H7 (cell line): Measurements from ENCODE around the gene KCNAB1. TPM values are rescaled to one million over a fixed set of nuclear protein-coding genes. Genes with fewer than 3 reads are reported as not detected.
"Not testable (repeated sequence)": the region's sequence is repeated elsewhere in the genome, so short reads cannot be mapped to it uniquely, and the experiment has no call there.

Experiments used
- DNase-seq: peaks from one replicate; pipeline ENCODE4 v3.0.0; 2012
- H3K27me3 ChIP-seq: 2 replicates; pipeline ENCODE4 v1.6.0; 2011; ENCODE audit warnings: mild to moderate bottlenecking, low read length; ENCODE audit not compliant: control insufficient read depth, insufficient read depth
- H3K36me3 ChIP-seq: replicated peaks from 2 replicates; pipeline ENCODE4 v1.5.1; 2011; ENCODE audit warnings: low read length; ENCODE audit not compliant: control insufficient read depth, insufficient read depth
- H3K4me3 ChIP-seq: 2 replicates; pipeline ENCODE4 v1.5.1; 2011; ENCODE audit warnings: low read depth, mild to moderate bottlenecking, control low read depth, low read length, moderate library complexity; ENCODE audit not compliant: insufficient read depth
- total RNA-seq: library from RNA; depleted of rRNA; stranded (reverse); fragments of >200 nt; shearing (Covaris generic); gene quantifications from 2 replicates; pipeline ENCODE4 v1.2.3, GENCODE V29; 2014

Gene KCNAB1
- total RNA-seq, 1 experiment from 2014 or later = 0.42 TPM

- Histone ChIP-seq H3K27me3 (no peaks in the 10 kb centered on the region), H3K4me3 (no peak overlapping the region), H3K36me3 (no peaks in the 10 kb centered on the region)
- DNase-seq = no peak
These were observed 56.3 kb downstream of the KCNAB1 start for GRCh38 chr3:156176629-156177210.

GRCh38 chr3:156180077-156180476, 59.7 kb downstream of the KCNAB1 start:
- Histone ChIP-seq H3K27me3 (no peaks in the 10 kb centered on the region), H3K36me3 (no peaks in the 10 kb centered on the region), H3K4me3 (no peak overlapping the region)
- no peak for DNase-seq

- Histone ChIP-seq H3K4me3 (no peak overlapping the region), H3K36me3 (no peaks in the 10 kb centered on the region), H3K27me3 (no peaks in the 10 kb centered on the region)
- DNase-seq = no peak
These were observed 61.1 kb downstream of the KCNAB1 start for GRCh38 chr3:156181509-156181908.

GRCh38 chr3:156183396-156183795, 63.0 kb downstream of the KCNAB1 start:
- DNase-seq = no peak
- Histone ChIP-seq H3K27me3 (no peaks in the 10 kb centered on the region), H3K4me3 (no peak overlapping the region), H3K36me3 (no peaks in the 10 kb centered on the region)

GRCh38 chr3:156184156-156184555, 63.8 kb downstream of the KCNAB1 start:
- Histone ChIP-seq H3K4me3 (no peak overlapping the region), H3K36me3 (no peaks in the 10 kb centered on the region), H3K27me3 (no peaks in the 10 kb centered on the region)
- DNase-seq = no peak

- no peak for DNase-seq
- no peaks in the 10 kb centered on the region for H3K27me3 ChIP-seq
- H3K4me3 ChIP-seq = no peak overlapping the region
- no peaks in the 10 kb centered on the region for H3K36me3 ChIP-seq
These were observed 66.9 kb downstream of the KCNAB1 start for GRCh38 chr3:156187146-156187769.

- H3K27me3 ChIP-seq = no peaks in the 10 kb centered on the region
- no peak overlapping the region for H3K4me3 ChIP-seq
- no peaks in the 10 kb centered on the region for H3K36me3 ChIP-seq
- DNase-seq = no peak
These were observed 68.4 kb downstream of the KCNAB1 start for GRCh38 chr3:156188757-156189156.

GRCh38 chr3:156189927-156190326, 69.5 kb downstream of the KCNAB1 start:
- H3K36me3 ChIP-seq = no peaks in the 10 kb centered on the region
- no peaks in the 10 kb centered on the region for H3K27me3 ChIP-seq
- DNase-seq = no peak
- H3K4me3 ChIP-seq = no peak overlapping the region

GRCh38 chr3:156194945-156195344, 74.6 kb downstream of the KCNAB1 start:
- not testable (repeated sequence) for H3K36me3 ChIP-seq, H3K4me3 ChIP-seq, DNase-seq, H3K27me3 ChIP-seq

GRCh38 chr3:156197152-156197551, 76.8 kb downstream of the KCNAB1 start:
- H3K4me3 ChIP-seq, DNase-seq, H3K36me3 ChIP-seq, H3K27me3 ChIP-seq: not testable (repeated sequence)

- no peak for DNase-seq
These were observed 81.3 kb downstream of the KCNAB1 start for GRCh38 chr3:156201411-156202405.

GRCh38 chr3:156206157-156206556, 85.8 kb downstream of the KCNAB1 start:
- DNase-seq = no peak
- Histone ChIP-seq H3K27me3 (no peaks in the 10 kb centered on the region), H3K4me3 (no peak overlapping the region), H3K36me3 (no peaks in the 10 kb centered on the region)

More at GRCh38 chr3:156201411-156202405, 81.3 kb downstream of the KCNAB1 start:
- H3K27me3 ChIP-seq = no peaks in the 10 kb centered on the region
- H3K36me3 ChIP-seq = no peaks in the 10 kb centered on the region
- H3K4me3 ChIP-seq = no peak overlapping the region

GRCh38 chr3:156207802-156208685, 87.7 kb downstream of the KCNAB1 start:
- Histone ChIP-seq H3K36me3 (no peaks in the 10 kb centered on the region), H3K4me3 (no peak overlapping the region), H3K27me3 (no peaks in the 10 kb centered on the region)
- DNase-seq = no peak
